GM19239 (cell line): ENCODE results near the gene KASH5.

Source experiments
- DNase-seq: peaks from one replicate; pipeline ENCODE4 v3.0.0; 2011; ENCODE audit warnings: low spot score; ENCODE audit not compliant: insufficient read length
- FAIRE-seq: peaks from 2 replicates; lab custom pipeline; 2011; peaks lifted over from hg19 to GRCh38; lab: Jason Lieb, UNC

KASH5 gene, protein sequence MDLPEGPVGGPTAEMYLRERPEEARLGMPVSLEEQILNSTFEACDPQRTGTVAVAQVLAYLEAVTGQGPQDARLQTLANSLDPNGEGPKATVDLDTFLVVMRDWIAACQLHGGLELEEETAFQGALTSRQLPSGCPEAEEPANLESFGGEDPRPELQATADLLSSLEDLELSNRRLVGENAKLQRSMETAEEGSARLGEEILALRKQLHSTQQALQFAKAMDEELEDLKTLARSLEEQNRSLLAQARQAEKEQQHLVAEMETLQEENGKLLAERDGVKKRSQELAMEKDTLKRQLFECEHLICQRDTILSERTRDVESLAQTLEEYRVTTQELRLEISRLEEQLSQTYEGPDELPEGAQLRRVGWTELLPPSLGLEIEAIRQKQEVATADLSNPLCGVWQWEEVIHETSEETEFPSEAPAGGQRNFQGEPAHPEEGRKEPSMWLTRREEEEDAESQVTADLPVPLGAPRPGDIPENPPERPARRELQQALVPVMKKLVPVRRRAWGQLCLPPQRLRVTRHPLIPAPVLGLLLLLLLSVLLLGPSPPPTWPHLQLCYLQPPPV

DNA sequence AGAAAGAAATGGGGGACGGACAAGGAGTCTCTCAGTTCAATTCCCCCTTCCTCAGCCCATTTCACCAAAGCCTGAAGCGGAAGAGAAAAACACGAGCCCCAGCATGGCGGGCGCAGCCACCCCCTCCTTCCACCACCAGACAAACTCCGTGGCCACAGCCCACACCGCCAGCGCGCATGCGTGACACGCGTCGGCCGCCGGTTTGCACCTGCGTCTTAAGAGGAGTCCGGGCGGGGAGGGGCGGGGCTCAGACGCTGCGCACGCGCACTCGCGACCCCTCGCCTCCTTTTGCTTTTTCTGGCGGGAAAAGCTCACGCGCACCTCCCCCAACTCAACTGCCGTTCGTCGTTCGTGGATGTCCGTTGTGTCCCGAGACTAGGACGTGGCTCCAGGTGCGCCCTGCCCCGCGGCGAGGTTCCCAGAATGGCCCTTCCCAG, at the start of gene KASH5:
Gene KASH5, plus strand, starts transcription at position 314 of the 437 bp plus-strand sequence. CDS start 2,635 bp downstream, outside the sequence.
- DNase-seq (no peak), FAIRE-seq (no peak)

DNA sequence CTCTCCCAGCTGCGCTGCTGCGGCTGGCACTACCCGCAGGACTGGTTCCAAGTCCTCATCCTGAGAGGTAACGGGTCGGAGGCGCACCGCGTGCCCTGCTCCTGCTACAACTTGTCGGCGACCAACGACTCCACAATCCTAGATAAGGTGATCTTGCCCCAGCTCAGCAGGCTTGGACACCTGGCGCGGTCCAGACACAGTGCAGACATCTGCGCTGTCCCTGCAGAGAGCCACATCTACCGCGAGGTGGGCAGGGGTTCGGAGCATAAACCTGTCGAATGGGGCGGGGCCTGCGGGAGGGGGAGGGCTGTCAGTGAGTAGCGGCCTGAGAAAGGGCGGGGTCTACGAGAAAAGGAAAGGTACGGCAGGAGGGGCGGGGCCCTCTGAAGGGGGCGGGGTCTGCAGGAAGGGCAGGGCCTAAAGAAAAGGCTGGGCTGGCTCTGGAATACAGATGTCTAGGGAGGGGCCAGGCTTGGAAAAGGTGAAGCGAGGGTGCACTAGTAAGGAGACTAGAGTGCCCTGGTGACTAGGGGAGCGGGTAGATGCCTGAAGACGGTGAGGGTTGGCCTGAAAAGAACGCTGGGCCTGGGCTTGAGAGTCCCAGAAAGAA, 49.3 kb upstream of the KASH5 start:
- FAIRE-seq (no peak), DNase-seq (no peak)

DNA sequence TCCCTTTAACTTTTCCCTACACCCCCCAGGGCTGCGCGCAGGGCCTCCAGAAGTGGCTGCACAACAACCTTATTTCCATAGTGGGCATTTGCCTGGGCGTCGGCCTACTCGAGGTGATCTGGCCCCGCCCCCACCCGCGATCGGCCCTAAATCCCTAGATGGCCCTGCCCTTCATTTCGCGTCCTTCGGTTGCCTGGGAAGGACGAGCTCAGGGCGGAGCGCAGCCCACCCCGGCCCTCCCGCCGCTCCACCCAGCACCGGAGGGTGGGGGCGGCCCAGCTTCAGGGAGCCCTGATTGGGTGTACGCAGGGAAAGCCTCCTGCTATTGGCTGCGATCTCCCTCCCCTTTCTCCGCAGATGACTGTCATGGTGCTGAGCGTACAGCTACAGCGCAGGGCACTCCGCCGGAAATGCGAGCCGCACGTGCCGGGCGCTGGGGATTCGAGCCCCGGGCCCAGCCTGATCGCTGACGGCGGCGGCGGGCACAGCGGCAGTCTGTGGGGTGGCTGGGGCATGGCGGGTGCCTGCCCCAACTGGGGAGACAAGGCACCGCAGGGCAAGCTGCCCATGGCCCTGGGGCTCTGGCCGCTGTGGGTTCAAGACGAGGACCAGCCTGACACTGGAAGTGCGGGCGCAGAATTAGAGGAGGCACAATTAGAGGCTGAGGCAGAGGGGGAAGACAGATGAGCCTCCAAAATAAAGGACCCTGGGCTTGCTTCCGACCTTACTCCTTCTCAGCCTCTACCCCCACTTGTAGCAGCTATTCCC, 48.6 kb upstream of the KASH5 start:
- DNase-seq (no peak), FAIRE-seq (no peak)

DNA sequence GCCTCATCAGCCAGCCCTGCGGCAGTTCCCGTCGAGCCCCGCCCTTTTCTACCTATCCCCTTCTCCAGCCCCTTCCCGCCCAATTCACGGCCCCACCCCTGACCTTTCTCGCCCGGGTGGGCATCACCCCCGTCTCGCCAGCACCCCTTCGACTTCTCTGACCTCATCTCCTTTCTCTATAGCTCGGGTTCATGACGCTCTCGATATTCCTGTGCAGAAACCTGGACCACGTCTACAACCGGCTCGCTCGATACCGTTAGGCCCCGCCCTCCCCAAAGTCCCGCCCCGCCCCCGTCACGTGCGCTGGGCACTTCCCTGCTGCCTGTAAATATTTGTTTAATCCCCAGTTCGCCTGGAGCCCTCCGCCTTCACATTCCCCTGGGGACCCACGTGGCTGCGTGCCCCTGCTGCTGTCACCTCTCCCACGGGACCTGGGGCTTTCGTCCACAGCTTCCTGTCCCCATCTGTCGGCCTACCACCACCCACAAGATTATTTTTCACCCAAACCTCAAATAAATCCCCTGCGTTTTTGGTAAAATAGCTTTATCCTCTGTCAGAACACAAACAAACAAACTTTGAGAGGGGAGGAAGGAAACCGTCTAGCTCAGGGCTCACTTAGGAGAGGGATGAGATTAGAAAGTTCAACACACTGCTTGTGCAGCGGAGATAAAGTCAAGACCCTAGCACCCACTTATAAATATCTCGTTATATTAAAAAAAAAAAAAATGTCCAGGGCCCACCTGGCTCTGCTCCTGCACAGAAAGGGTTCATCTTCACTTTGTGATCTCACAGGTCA, 47.8 kb upstream of the KASH5 start:
- FAIRE-seq: peak; percentile 97
- DNase-seq: peak; percentile 98

DNA sequence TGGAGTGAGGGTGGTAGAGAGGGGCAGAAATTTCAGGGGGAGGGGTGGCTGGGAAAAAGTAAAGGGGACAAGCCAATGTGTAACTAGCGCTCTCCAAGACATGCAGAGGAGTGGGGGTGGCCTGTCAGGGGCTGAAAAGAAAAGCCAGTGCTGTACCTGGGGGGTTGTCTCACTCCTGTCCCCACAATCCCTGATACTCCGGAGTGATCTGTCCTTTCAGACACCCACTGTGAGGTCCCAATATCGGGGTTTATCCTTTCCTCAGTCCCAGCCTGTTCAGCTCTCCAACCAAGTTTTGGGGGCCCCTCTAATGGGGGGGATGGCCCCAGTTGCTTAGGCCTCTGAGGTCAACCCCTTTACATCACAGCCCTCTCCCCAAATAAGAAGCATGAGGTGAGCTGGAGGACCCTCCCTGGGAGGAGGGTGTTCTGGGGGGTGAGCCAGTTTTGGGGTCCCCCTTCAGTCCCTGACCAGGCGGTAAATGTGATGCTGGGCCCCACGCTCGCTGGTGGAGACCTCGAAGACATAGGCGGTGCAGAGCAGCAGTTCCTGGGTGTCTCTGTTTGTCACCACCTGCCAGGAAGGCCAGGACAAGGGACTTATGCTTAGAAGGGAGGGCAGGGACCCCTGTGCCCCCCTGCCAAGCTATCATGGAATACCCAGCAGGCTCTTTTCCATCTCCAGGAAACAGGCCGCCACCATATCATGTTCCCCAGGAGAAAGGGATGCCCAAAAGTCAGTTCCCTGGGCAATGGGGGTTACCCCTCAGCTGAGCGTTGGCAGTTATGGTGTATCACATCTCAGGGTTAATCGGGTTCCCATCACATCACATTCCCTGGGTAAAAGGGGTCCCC, 47.0 kb upstream of the KASH5 start:
- DNase-seq: no peak
- no peak for FAIRE-seq

DNA sequence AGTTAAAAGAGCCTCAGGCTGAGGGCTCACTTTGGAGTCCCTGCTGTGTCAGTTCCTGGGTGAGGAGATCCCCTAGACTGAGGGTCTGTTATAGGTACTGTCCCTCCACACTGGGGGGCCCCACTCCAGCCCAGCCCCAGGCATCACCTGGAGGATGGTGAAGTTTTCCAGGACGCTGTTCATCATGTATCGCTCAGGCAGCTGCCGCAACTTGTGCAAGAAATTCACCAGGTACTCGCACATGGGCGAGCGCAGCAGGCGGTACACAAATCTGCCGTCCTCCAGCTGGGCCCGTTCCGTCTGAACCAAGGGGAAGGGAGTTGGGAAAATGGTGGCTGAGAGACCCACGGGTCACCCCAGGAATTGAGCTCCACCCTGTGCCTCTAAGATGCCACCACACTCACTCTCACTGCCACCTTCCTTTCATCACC, 45.7 kb upstream of the KASH5 start:
- DNase-seq (no peak), FAIRE-seq (no peak)

DNA sequence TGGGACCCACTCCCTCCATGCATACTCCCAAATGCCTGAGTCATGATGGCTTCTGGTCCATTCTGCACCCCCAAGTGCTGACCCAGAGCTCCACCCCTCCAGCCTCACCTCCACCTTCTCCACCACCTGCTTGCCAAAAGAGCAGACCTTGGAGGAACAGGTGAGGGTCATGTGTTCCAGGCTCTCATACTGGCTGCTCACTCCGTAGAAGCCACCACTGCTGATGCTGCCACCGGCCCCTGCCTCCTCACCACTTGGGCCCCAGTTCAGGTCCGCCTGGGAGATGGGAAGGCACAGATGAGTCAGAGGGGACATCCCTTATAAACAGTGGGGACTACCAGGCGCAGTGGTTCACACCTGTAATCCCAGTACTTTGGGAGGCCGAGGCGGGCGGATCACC, 44.9 kb upstream of the KASH5 start:
- no peak for FAIRE-seq
- no peak for DNase-seq

DNA sequence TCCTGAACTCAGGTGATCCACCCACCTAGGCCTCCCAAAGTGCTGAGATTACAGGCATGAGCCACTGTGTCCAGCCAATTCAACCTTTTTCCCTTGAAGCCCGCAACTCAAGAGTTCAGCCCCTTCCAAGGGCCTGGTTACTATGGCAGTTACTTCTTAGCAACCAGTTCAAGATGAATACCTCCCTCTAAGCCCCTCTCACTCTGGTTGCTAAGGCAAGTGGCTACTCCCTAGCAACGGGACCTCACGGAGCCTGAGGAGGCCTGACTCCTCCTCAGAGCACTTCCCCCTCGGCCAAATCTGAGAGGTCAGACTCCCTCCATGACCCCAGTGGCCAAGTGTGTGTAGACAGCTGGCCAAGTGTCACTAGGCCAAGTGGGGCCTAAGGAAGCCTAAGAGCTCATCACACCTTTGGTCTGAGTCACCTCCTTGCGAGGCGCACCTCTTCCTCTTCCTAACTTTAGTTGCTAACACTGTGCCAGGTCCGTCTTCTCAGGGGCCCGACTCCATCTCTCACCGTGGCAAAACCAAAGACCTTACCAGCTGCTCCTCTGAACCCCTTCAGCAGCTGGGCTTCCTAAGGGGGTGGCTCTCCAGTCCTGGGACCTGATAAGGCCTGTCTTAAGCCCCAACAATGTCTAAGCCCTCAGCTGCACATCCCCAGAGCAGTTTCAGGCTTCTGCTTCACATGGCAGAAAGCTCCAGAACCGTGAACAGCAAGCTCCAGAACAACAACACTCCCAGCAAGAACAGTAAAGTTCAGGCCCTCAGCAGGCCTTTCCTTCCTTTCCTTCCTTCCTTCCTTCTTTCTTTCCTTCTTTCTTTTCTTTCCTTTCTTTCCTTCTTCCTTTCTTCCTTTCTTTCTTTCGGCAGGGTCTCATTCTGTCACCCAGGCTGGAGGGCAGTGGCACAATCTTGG, 43.3 kb upstream of the KASH5 start:
- DNase-seq (no peak), FAIRE-seq (no peak)

DNA sequence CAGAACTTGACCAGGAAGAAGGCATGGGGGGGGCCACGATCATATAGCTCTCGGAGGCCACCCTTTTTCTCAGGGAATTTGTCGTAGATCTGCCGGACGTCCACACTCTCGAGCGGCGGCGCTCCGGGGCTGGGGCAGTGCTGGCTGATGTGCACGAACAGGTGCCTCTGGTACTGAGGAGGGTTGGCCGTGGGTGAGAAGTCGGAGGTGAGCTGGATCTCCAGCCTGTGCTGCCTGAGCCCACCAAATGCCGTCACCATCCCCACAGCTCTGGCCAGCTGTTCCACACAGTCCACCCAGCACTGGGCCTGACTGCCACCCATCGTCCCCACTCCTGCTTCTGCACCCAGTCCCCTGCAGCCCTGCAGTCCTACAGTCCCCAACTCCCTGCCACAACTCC, 40.9 kb upstream of the KASH5 start:
- no peak for DNase-seq
- FAIRE-seq: no peak

DNA sequence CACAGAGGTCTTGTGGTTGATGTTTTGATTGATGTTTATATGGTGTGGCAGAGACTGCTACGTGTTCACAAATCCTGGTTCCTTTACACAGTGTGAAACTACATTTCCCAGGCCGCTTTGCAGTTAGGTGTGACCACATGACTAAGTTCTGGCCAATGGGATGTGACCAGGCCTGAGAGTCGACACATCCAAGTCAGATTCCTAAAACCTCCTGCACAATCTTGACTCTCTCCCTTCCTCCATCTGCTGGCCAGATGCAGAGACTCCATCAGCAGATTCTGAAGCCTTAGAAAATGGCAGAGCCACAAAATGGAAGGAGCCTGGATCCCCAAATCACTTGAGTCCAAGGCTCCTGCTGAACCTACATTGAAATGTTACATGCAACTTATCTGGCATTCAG, 40.2 kb upstream of the KASH5 start:
- no peak for FAIRE-seq

DNA sequence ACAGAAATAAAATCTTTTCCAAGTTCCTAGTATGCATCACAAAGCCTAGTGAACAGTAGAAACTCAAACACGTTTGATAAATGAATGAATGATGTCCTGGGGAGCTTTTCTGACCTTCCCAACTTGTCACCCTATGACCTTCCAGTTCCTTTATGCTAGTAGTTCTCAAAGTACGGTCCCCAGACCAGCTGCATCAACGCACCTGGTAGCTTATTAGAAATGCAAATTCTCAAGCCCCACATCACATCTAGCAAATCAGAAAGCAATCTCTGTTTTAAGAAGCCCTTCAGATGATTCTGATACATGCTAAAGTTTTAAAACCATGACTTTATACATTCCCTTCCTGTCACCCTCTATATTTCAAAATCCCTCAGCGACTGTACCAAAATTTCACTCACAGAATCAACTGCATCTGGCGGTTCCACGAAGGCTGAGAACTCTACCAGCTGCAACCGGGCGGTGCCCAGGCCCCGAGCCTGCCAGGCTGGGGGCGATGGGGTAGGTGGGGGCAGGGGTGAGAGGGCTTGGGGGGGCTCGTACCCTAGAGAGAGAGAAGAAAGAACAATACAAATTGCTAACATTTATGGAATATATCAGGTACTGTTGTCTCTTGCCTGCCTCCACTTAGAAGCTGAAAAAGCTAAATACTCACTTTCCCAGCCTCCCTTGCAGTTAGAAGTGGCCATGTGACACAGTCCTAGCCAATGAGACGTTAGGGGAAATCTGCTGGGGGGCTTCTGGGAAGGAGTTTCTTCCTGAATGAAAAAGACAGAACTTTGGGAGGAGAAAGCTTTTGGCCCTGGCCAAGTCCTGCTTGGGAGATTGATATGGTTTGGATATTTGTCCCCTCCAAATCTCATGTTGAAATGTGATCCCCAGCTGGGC, 39.5 kb upstream of the KASH5 start:
- FAIRE-seq (peak; percentile 58), DNase-seq (no peak)

More for the DNA sequence above, 40.2 kb upstream of the KASH5 start:
- no peak for DNase-seq

DNA sequence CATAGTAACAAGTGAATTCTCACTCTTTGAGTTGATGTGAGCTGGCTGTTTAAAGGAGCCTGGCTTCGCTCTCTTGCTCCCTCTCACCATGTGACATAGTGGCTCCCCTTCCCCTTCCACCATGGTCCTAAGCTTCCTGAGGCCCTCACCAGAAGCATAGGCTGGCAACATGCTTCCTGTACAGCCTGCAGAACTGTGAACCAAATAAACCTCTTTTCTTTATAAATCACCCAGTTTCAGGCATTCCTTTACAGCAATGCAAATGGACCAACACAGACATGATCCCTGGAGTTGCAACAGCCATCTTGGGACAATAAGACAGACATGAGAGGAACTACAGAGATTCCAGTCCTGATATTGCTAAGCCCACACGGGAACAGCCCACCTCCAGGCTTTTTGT, 38.5 kb upstream of the KASH5 start:
- FAIRE-seq (no peak), DNase-seq (no peak)

DNA sequence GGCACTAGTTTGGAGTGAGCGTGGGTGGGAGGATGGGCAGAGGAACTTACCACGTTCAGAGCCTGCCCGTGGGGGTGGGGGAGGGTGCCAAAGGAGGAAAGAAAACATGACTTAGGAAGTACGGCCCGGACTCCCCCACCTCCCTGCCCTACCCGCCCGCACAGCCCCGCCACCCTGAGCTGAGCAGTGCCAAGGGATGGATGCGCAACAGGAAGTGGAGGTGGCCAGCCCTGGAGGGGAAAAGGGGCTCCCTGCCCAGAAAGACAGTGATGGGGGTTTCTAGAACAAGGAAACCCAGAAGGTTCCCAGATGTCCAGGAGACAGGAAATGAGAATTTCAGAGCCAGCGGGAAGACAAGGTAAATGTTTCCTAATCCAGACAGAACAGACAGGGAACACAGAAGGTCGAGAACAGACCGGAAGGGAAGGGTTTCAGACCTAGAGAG, 32.1 kb upstream of the KASH5 start:
- no peak for DNase-seq

DNA sequence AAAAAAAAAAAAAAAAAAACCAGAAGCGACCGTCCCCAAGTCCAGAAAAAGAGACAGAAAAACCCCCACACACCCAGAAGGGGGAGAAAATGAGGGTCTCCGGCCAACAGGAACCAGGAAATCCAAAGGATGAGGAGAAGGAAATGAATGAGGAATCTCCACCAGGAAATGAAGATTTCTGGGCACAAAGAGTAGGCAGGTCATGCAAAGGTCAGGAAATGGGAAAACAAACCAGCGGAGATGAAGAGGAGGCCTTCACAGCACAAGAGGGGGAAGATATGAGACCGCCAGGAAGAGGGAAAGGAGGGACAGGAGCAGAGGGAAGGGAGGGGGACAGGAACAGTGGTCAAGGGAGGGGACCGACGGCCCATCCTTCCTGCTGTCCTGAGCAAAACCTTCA, 31.7 kb upstream of the KASH5 start:
- no peak for FAIRE-seq
- DNase-seq: no peak

More for the DNA sequence above, 32.1 kb upstream of the KASH5 start:
- FAIRE-seq: no peak

DNA sequence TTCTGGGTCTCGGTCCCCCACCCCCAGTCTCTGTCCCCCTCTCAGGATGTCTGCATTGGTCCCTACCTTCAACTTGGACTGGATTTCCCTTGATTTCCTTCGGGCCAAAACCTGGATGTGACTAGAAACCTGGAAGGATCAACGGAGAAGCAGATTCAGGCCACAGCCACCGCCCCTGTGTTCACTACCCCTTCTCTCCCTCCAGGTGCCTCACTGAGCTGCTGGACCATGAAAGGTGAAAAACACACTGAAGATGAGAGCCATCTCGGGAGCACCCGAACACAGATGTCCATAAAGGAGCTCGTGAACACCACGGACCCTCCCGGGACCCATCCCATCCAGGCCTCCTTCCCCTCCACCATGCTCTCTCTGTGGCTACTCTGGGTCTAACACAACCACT, 30.9 kb upstream of the KASH5 start:
- FAIRE-seq (no peak), DNase-seq (no peak)

DNA sequence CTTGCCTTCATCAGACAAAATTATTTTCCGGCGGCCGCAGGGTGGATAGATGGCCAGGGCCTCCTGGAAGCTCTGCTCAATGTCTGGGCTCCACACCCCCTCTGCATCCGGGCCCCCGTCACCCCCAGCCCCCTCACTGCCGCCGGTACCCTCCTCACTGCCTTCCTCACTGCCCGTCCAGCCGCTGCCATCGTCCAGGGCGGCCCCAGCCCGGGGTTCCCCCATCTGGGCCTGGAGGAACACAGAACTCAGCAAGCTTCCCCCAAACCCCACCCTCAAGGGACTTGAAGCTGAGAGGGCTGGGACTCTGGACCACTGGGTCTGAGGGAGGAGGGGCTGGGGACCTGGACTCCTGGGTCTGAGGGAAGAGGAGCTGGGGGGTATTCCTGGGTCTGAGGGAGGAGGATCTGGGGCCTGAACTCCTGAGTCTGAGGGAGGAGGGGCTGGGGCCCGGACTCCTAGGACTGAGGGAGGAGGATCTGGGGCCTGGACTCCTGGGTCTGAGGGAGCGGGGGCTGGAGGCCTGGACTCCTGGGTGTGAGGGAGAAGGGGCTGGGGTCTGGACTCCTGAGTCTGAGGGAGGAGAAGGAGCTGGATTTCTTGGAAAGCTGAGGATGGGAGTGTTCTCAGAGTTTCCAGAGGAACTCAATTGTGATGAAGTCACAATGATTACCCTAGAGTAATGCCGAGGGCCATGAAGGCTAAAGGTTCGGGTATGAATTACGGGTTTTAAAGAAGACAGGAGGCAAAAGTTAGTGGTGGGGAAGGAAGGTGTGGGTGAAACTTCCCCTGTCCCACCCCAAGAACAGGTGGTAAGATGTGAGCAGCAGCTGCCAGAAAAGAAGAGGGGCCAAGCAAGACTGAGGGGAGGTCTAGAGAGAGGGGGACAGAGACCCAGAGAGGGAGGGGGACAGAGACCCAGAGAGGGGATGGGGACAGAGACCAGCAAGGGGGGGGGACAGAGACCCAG, 27.9 kb upstream of the KASH5 start:
- no peak for DNase-seq
- no peak for FAIRE-seq
